ENCODE measurements around the gene DNAJB13. TPM values are rescaled to one million over a fixed set of nuclear protein-coding genes. Genes with fewer than 3 reads are reported as not detected.

Gene DNAJB13
- total RNA-seq, 4 donors from 2014 or later: not detected

DNA sequence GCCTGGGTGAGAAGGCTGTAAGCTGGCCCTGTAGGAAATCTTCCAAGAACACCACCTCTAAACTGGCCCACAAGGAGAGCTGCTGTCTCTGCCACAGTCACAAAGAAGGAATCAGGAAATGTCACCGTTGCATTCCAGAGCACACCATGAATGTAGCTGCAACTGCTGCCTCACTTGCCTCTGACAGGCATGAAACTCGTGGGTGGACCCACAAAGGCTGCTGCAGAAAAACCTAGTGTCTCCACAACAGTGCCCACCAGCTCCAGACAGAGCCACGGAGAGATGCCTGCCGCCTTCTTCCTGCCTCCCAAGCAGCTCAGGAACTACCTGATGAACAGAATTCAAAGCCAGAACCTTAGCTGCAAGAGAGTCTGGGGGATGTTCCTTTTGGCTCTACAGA is 10.5 kb downstream of the DNAJB13 start:
- 52 to 57% methylated on average over 1 to 2 of the region's 4 CpGs for WGBS, 2 donors (ENCODE audit: low coverage in 1 of 2)
- Histone ChIP-seq H3K4me3 (no peak overlapping the region), H3K27me3 (peaks cover 29% of the 10 kb centered on the region), H3K9me3 (no peaks in the 10 kb centered on the region), H3K36me3 (no peaks in the 10 kb centered on the region), H3K4me1 (peaks cover 0 to 12% (median 6%) of the 10 kb centered on the region in 3 donors), H3K27ac (no peak overlapping the region)
- no peak for ATAC-seq
- no peak for TF ChIP-seq EP300 (IDR thresholded peaks at IDR 0.05)
- TF ChIP-seq POLR2AphosphoS5 (IDR thresholded peaks at IDR 0.05): no peak
- TF ChIP-seq POLR2A (IDR thresholded peaks at IDR 0.05): no peak
- TF ChIP-seq, protein P1, sequence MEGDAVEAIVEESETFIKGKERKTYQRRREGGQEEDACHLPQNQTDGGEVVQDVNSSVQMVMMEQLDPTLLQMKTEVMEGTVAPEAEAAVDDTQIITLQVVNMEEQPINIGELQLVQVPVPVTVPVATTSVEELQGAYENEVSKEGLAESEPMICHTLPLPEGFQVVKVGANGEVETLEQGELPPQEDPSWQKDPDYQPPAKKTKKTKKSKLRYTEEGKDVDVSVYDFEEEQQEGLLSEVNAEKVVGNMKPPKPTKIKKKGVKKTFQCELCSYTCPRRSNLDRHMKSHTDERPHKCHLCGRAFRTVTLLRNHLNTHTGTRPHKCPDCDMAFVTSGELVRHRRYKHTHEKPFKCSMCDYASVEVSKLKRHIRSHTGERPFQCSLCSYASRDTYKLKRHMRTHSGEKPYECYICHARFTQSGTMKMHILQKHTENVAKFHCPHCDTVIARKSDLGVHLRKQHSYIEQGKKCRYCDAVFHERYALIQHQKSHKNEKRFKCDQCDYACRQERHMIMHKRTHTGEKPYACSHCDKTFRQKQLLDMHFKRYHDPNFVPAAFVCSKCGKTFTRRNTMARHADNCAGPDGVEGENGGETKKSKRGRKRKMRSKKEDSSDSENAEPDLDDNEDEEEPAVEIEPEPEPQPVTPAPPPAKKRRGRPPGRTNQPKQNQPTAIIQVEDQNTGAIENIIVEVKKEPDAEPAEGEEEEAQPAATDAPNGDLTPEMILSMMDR (IDR thresholded peaks at IDR 0.05): no peak

DNA sequence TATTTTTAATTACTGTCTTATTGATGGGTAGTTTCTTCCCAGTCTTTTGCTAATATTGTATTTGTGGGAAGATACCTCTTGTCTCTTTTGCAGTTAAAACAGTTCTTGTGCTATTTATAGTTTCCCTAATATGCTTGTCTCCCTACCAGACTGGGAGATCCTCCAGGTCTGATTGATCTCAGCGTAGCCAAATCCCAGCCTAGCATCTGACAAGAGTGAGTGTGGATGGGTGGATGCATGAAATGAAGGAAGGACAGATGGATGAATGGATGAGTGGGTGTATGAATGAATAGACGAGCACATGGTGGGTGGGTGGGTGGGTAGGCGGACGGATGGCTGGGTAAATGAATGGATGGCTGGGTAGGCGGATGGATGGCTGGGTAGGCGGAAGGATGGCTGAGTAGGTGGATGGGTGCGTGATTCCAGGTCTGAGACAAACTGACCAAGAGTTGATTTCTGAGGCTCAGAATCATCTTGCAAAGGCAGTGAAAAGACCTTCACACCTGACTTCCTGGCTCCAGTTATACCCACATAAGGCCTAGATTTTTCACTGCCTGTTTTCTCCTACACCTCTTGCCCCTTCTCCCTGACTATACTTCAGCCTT is 11.4 kb downstream of the DNAJB13 start:
- H3K4me3 ChIP-seq: no peak overlapping the region
- TF ChIP-seq, protein P1 (IDR thresholded peaks at IDR 0.05): no peak
- TF ChIP-seq EP300 (IDR thresholded peaks at IDR 0.05): no peak
- TF ChIP-seq POLR2A (IDR thresholded peaks at IDR 0.05): no peak
- TF ChIP-seq POLR2AphosphoS5 (IDR thresholded peaks at IDR 0.05): no peak
- 63 to 78% methylated on average over 5 to 7 of the region's 7 CpGs for WGBS, 2 donors (ENCODE audit: low coverage in 1 of 2)
- peaks cover 24% of the 10 kb centered on the region for H3K27me3 ChIP-seq
- no peaks in the 10 kb centered on the region for H3K36me3 ChIP-seq
- H3K27ac ChIP-seq: no peak overlapping the region
- no peak for ATAC-seq
- peaks cover 0 to 12% (median 6%) of the 10 kb centered on the region in 3 donors for H3K4me1 ChIP-seq
- no peaks in the 10 kb centered on the region for H3K9me3 ChIP-seq

DNA sequence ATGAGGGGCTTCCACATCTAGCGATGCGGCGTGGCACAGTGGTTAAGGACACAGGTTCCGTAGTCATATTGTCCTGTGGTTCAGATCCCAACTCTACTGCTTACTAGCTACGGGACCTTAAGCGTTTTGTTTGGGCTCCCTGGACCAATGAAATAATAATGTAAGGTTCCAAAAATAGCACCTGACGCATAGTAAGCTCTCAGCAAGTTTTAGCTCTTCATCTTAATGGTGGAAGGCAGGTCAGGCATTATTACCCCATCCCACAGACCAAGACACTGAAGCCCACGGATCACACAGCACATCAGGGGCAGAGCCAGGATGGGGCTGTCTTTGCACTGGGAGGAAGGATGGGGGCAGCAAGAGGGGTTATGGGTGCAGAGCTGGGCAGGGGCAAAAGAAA is 13.0 kb downstream of the DNAJB13 start:
- peaks cover 0 to 12% (median 6%) of the 10 kb centered on the region in 3 donors for H3K4me1 ChIP-seq
- H3K27me3 ChIP-seq: peaks cover 17% of the 10 kb centered on the region
- no peak overlapping the region for H3K4me3 ChIP-seq
- H3K27ac ChIP-seq: no peak overlapping the region
- H3K9me3 ChIP-seq: no peaks in the 10 kb centered on the region
- TF ChIP-seq EP300 (IDR thresholded peaks at IDR 0.05) (no peak), POLR2A (IDR thresholded peaks at IDR 0.05) (no peak), POLR2AphosphoS5 (IDR thresholded peaks at IDR 0.05) (no peak)
- TF ChIP-seq, protein P1 (IDR thresholded peaks at IDR 0.05): no peak
- no peaks in the 10 kb centered on the region for H3K36me3 ChIP-seq
- no peak for ATAC-seq
- WGBS, 2 donors (ENCODE audit: low coverage in 1 of 2): 56 to 58% methylated on average over 4 to 7 of the region's 8 CpGs

DNA sequence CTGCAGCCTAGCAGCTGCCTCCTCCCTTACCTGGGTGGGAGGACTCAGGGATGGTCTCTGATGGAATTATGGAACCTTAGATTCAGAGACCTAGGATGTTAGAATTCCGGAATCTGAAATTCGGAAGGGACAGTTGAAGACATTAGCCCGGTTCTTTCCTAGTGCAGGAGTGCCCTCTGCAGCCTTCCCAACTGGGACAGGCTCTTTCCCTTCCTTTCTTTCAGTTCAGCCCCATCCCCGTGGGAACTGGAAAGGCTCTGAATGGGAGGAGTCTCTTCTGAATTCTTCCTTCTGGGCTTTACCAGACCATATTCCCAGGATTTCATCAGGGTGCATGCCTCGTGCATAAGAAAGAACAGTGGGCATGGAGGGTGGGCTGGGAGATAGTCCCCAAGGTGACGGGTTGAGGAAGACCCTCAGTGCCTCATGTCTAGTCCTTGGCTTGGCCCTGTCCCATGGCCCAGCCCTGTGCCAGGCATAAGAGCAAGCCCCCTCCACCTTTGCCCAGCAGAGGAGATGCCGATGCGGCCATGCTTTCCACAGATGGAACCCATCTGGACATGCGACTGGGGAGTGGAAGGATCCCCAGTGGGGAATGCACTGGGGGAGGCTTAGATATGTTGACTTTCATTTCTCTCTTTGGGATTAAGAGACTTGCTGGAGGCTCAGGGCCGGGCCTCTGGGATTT is 14.4 kb downstream of the DNAJB13 start:
- Histone ChIP-seq H3K27me3 (peaks cover 17% of the 10 kb centered on the region), H3K9me3 (no peaks in the 10 kb centered on the region), H3K36me3 (no peaks in the 10 kb centered on the region), H3K4me3 (no peak overlapping the region), H3K27ac (no peak overlapping the region), H3K4me1 (peaks cover 0 to 12% (median 6%) of the 10 kb centered on the region in 3 donors)
- 29 to 48% methylated on average over 4 to 10 of the region's 10 CpGs for WGBS, 2 donors (ENCODE audit: low coverage in 1 of 2)
- no peak for TF ChIP-seq POLR2AphosphoS5 (IDR thresholded peaks at IDR 0.05)
- no peak for ATAC-seq

DNA sequence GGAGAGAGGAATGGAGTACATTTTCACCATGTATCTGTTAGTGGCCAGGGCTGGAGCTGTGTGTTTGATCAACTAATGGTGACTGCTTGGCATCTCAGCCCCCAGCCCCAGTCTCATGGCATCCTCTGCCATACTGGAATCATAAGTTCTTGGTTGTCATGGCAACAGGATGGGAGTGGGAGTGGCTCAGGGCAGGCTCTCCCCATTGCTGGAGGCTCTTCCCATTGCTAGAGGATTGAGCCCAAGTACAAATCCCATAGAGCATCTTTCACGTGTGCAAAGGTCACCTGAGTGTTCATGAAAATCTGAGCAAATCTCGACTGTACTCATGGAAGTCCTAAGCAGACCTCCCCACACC is 14.9 kb downstream of the DNAJB13 start:
- no peak overlapping the region for H3K4me3 ChIP-seq
- WGBS, 2 donors (ENCODE audit: low coverage in 1 of 2): 60 to 100% methylated on average over 1 of the region's 2 CpGs
- H3K9me3 ChIP-seq: no peaks in the 10 kb centered on the region
- no peaks in the 10 kb centered on the region for H3K36me3 ChIP-seq
- ATAC-seq: no peak
- no peak overlapping the region for H3K27ac ChIP-seq
- H3K4me1 ChIP-seq: peaks cover 0 to 12% (median 6%) of the 10 kb centered on the region in 3 donors
- H3K27me3 ChIP-seq: peaks cover 17% of the 10 kb centered on the region
- TF ChIP-seq POLR2AphosphoS5 (IDR thresholded peaks at IDR 0.05): no peak
- TF ChIP-seq POLR2A (IDR thresholded peaks at IDR 0.05): no peak
- TF ChIP-seq, protein P1 (IDR thresholded peaks at IDR 0.05): no peak
- no peak for TF ChIP-seq EP300 (IDR thresholded peaks at IDR 0.05)

All from gastroesophageal sphincter (tissue), 4 donors.